Measurements from ENCODE around the gene CYP24A1. TPM values are rescaled to one million over a fixed set of nuclear protein-coding genes. Genes with fewer than 3 reads are reported as not detected.

Gene CYP24A1
- total RNA-seq, 1 donor = not detected

DNA sequence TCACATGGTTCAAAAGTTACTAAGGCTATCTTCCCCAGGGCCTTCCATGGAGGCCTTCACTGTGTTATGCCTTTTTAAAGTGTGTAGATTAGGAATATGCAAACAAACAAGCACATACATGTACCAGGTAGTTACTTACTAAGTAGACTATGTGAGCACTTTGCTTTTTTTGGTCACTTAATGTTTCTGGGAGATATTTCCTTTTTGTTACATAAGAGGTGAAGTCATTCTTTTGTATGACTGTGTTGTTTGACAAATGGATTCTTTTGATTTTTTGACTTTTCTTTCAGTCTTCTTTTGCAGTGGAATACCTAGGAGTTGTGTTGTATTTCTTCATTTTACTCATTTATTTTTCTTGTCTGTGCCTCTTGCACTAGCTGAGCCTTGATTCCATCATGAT lies 63.7 kb downstream of the CYP24A1 start:
- no peak overlapping the region for H3K27ac ChIP-seq (ENCODE audit: low read depth, low read length)
- H3K4me1 ChIP-seq (ENCODE audit: insufficient read depth, low read length) = peaks cover 5% of the 10 kb centered on the region
- H3K4me2 ChIP-seq (ENCODE audit: insufficient read depth, low read length) = no peak overlapping the region
- DNase-seq (ENCODE audit: insufficient read length, low spot score, missing footprints) = no peak
- no peaks in the 10 kb centered on the region for H3K27me3 ChIP-seq (ENCODE audit: insufficient read depth, low read length)
- H3K4me3 ChIP-seq (ENCODE audit: insufficient read depth, low read length) = no peak overlapping the region
- no peaks in the 10 kb centered on the region for H3K79me2 ChIP-seq (ENCODE audit: insufficient read depth, low read length)
- H2AFZ ChIP-seq (ENCODE audit: low read length) = no peak overlapping the region
- H3K36me3 ChIP-seq (ENCODE audit: insufficient read depth, low read length) = no peaks in the 10 kb centered on the region
- TF ChIP-seq CTCF (IDR thresholded peaks at IDR 0.05; ENCODE audit: extremely low read depth, low read depth, low read length) = no peak
- no peaks in the 10 kb centered on the region for H4K20me1 ChIP-seq (ENCODE audit: insufficient read depth, low read length)
- H3K9me3 ChIP-seq (ENCODE audit: low read depth, low read length) = no peaks in the 10 kb centered on the region

DNA sequence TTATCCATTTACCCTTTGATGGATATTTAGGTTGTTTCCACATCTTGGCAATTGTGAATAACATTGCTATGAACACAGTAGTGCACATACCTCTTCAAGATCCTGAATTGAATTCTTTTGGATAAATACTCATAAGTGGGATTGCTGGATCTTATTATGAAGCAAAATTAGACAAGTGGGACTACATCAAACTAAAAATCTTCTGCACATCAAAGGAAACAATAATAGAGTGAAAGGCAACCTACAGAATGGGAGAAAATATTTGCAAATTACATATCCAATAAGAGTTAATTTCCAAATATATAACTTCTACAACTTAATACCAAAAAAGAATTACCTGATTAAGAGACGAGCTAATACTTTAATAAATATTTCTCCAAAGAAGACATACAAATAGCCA lies 65.0 kb downstream of the CYP24A1 start:
- Histone ChIP-seq H2AFZ (ENCODE audit: low read length) (no peak overlapping the region), H3K79me2 (ENCODE audit: insufficient read depth, low read length) (no peaks in the 10 kb centered on the region), H3K27me3 (ENCODE audit: insufficient read depth, low read length) (no peaks in the 10 kb centered on the region), H3K4me1 (ENCODE audit: insufficient read depth, low read length) (peaks cover 5% of the 10 kb centered on the region), H3K9me3 (ENCODE audit: low read depth, low read length) (no peaks in the 10 kb centered on the region), H4K20me1 (ENCODE audit: insufficient read depth, low read length) (no peaks in the 10 kb centered on the region), H3K36me3 (ENCODE audit: insufficient read depth, low read length) (no peaks in the 10 kb centered on the region), H3K27ac (ENCODE audit: low read depth, low read length) (no peak overlapping the region), H3K4me3 (ENCODE audit: insufficient read depth, low read length) (no peak overlapping the region), H3K4me2 (ENCODE audit: insufficient read depth, low read length) (no peak overlapping the region)
- DNase-seq (ENCODE audit: insufficient read length, low spot score, missing footprints) = no peak
- TF ChIP-seq CTCF (IDR thresholded peaks at IDR 0.05; ENCODE audit: extremely low read depth, low read depth, low read length) = no peak

- Histone ChIP-seq H3K4me3 (ENCODE audit: insufficient read depth, low read length) (no peak overlapping the region), H3K4me2 (ENCODE audit: insufficient read depth, low read length) (no peak overlapping the region), H3K4me1 (ENCODE audit: insufficient read depth, low read length) (peaks cover 6% of the 10 kb centered on the region), H4K20me1 (ENCODE audit: insufficient read depth, low read length) (no peaks in the 10 kb centered on the region), H3K79me2 (ENCODE audit: insufficient read depth, low read length) (no peaks in the 10 kb centered on the region), H2AFZ (ENCODE audit: low read length) (no peak overlapping the region), H3K27me3 (ENCODE audit: insufficient read depth, low read length) (no peaks in the 10 kb centered on the region), H3K36me3 (ENCODE audit: insufficient read depth, low read length) (no peaks in the 10 kb centered on the region), H3K9me3 (ENCODE audit: low read depth, low read length) (no peaks in the 10 kb centered on the region), H3K27ac (ENCODE audit: low read depth, low read length) (no peak overlapping the region)
- no peak for TF ChIP-seq CTCF (IDR thresholded peaks at IDR 0.05; ENCODE audit: extremely low read depth, low read depth, low read length)
- DNase-seq (ENCODE audit: insufficient read length, low spot score, missing footprints) = no peak
Observed at GRCh38 chr20:54108326-54108642, 65.5 kb downstream of the CYP24A1 start.

DNA sequence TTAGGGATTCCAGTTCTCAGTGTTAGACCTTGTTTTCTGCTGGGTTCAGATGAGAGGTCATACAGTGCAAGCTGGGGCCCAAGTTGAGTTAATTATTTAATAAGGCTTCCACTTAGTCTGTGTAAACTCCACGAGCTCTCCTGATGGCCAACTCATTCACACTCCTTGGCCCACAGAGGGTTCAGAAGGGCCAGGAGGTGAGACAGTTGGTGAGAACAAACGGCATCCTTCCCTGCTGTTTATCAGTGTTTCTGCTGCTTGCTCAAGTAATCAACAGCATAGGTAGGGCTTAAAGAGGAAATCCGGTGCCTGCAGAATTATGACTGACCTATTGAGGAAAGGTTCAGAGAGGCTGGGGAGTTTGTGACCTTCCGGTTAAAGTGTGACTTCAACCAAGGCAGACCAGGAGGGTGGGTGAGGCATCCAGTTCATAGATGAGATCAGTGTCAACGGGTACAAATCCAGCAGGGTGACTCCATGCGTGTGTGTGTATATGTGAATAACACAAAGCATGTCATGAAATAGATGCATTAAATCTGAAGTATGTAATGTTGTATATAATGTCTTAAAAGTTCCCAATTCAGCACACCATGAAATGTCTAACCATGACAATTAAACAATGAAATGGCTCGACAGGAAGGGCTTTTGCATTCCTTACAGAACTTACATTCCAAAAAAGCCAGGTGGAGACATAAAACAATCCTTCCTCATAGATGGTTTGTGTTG lies 66.0 kb downstream of the CYP24A1 start:
- Histone ChIP-seq H3K36me3 (ENCODE audit: insufficient read depth, low read length) (no peaks in the 10 kb centered on the region), H3K4me3 (ENCODE audit: insufficient read depth, low read length) (no peak overlapping the region), H3K79me2 (ENCODE audit: insufficient read depth, low read length) (no peaks in the 10 kb centered on the region), H3K4me1 (ENCODE audit: insufficient read depth, low read length) (peaks cover 8% of the 10 kb centered on the region), H2AFZ (ENCODE audit: low read length) (no peak overlapping the region), H4K20me1 (ENCODE audit: insufficient read depth, low read length) (no peaks in the 10 kb centered on the region), H3K4me2 (ENCODE audit: insufficient read depth, low read length) (no peak overlapping the region), H3K27ac (ENCODE audit: low read depth, low read length) (no peak overlapping the region), H3K27me3 (ENCODE audit: insufficient read depth, low read length) (no peaks in the 10 kb centered on the region), H3K9me3 (ENCODE audit: low read depth, low read length) (no peaks in the 10 kb centered on the region)
- TF ChIP-seq CTCF (IDR thresholded peaks at IDR 0.05; ENCODE audit: extremely low read depth, low read depth, low read length) = no peak
- no peak for DNase-seq (ENCODE audit: insufficient read length, low spot score, missing footprints)
